Activated T-helper 1 cell treated with Interleukin-2 at 50 U/mL for 16 hours (primary cell): ENCODE data around the gene RUNX3.
A peak's percentile ranks its signal among the peaks of the same experiment; 100 is the strongest.
"Not testable (repeated sequence)": the region's sequence is repeated elsewhere in the genome, so short reads cannot be mapped to it uniquely, and the experiment has no call there.

Experiments used
- DNase-seq: peaks from one replicate; pipeline ENCODE4 v3.0.0-alpha.2; 2020; ENCODE audit warnings: low read depth

The RUNX3 gene

DNA sequence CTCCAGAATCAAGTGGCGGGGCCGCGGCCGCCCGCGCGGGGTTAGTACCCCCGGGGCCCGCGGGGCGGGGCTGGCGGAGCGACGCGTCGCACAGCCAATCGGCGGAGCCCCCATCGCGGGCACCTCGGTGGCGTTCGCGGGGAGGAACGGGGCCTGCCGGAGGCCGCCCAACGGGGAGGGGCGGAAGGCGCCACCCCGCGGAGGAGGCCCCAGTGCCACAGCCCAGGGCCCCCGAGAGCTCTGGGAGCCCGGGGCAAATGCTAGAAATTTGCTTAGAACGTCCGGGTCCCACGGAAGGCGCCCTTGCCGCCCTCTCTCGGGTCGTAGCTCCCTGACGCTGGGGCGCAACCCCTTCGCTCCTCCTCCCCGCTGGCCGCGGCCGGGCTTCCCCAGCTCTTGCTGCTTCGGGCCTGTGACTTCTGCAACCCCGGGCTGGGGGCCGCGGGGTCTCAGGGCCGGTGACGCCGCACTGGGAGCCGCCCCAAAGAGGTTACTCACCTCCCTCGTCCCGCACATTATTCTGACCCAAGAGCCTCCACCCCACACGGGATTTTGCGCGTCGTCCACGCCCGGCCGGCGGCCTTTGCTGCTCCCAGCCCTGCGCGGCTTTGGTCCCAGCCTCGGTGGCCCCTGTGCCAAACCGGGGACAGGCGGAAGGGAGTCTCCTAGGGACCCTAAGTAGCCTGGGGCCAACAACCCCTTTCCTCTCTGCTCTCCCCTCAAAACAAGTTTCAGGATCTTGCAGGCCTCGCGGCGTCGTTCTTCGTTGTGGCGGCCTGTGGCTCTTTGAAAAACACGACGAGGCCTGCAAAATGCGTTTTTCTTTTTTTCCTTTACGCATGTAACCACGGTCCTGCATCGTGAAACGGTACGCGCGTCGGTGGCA lies at the start of gene RUNX3:
Gene RUNX3, minus strand, starts transcription at position 17 of the 886 bp plus-strand sequence. CDS start 408 bp downstream, outside the sequence.
- peak; percentile 93 for DNase-seq

DNA sequence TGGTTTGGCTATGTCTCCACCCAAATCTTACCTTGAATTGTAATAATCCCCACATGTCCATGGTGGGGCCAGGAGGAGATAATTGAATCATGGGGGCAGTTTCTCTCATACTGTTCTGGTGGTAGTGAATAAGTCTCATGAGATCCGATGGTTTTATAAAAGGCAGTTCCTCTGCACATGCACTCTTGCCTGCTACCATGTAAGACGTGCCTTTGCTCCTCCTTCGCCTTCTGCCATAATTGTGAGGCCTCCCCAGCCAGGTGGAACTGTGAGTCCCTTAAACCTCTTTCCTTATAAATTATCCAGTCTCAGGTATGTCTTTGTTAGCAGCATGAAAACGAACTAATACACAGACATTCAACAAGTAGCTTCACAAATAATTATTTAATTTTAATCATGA lies 49.2 kb upstream of the RUNX3 start:
- DNase-seq: not testable (repeated sequence)

DNA sequence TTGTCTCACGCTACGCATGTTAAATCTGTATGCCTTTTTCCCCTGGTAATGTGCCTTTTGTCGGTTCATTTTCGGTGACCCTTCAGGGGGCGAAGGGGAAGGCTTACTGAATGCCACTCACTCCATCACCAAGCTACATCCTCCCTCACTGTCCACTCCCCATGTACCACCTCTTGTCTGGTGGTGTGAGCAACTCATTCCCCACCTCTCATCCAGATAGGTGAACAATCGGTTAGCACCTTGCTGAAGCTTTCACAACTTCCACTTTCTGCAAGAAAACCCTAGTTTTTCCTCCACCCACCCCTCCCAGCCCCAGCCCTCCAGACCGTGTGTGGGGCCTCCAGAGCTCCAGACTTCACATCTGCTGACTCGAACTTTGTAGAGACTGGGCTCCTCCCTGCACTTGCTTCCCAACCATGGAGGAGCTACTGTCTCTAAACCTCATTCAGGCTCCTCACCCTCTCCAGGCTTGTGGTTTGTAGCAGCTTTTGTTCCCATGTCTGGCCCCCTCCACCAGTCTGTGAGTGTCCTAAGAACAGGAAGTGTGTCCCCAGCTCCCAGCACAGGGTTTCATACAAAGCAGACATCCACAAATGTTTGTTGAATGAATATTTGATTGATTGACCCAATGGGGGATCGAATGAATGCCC lies 48.4 kb upstream of the RUNX3 start:
- DNase-seq: no peak

DNA sequence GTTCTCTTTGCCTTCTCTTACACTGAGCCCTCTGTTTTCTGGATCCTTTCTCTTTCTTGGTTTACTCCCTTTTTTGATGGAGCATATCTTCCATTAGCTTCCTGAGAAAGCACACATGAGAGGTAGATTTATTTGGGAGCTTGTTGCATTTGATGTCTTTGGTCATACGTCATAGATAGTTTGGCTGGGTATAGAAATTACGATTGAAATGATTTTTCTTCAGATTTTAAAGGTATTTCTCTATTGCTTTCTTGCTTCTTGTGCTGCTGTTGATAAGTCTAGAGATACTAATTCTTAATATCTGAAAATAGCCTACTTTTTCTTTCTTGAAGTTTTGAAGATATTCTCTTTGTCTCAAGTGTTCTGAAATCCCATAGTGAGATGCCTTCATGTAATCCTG lies 45.3 kb upstream of the RUNX3 start:
- DNase-seq: no peak

- DNase-seq: no peak
Measured at GRCh38 chr1:24973315-24973714, 43.2 kb upstream of the RUNX3 start.

- DNase-seq: no peak
Measured at GRCh38 chr1:24972915-24973242, 42.8 kb upstream of the RUNX3 start.

DNA sequence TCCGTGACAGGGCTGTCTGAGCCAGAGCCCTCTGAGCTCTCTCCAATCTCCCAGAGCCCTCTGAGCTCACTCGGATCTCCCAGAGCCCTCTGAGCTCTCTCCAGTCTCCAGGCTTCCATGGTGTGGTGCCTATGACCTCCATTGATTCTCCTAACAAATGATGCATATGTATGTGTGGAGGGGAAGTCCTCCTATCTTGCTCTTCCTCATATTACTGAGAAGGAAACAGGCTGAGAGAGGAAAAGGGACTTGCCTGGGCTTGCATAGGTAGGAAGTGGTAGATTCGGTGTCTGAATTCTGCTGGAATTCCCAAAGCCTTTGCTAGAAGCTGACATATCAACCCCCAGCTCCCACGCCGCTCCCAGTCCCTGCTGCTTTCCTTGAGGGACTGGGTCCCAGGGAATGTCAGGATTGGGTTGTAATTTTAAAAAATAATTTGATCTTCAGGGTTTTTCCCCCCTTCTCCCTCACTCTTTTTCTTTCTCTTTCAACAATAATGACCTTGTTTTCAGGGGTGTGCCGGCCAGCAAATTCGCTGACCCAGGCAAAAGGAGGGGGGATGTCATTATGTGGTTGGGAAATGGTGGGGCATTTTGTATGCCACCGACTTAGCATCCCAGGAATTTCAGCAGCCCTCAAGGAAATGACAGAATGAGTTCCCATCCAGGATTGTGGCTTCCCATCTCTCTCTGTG lies 42.3 kb upstream of the RUNX3 start:
- no peak for DNase-seq

GRCh38 chr1:24970926-24971875 lies 41.1 kb upstream of the RUNX3 start:
- DNase-seq: no peak

DNA sequence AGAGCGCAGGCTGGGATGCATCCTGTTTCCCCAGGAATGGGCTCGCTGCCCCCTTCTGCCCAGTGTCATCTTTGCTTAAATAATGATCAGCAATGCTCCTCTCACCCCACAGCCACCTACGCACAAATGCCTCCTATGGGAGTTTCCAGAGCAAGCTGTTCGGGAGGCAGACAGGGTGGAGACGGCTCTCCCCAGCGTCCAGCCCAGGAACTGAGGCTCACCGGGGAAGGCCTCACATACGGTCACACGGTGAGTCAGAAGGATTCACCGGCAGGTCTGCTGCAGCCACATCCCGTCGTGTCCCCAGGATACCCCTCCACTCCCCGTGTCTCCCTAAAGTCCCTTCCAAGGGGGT lies 40.3 kb upstream of the RUNX3 start:
- DNase-seq: no peak

GRCh38 chr1:24969596-24970398 lies 39.7 kb upstream of the RUNX3 start:
- DNase-seq: no peak

- DNase-seq: no peak
Measured at GRCh38 chr1:24968941-24969585, 39.0 kb upstream of the RUNX3 start.

DNA sequence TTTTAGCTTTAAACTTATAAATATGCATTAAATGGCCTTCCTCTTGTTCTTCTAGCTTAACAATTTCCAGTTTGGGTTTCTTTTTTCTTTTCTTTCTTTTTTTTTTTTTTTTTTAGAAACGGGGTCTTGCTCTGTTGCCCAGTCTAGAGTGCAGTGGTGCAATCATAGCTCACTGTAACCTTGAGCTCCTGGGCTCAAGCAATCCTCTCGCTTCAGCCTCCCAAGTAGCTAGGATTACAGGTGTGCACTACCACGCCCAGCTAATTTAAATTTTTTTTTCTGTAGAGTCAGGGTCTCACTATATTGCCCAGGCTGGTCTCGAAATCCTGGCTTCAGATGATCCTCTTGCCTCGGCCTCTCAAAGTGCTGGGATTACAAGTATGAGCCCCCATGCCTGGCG lies 37.9 kb upstream of the RUNX3 start:
- DNase-seq: no peak

GRCh38 chr1:24967555-24967954 lies 37.5 kb upstream of the RUNX3 start:
- DNase-seq: no peak

DNA sequence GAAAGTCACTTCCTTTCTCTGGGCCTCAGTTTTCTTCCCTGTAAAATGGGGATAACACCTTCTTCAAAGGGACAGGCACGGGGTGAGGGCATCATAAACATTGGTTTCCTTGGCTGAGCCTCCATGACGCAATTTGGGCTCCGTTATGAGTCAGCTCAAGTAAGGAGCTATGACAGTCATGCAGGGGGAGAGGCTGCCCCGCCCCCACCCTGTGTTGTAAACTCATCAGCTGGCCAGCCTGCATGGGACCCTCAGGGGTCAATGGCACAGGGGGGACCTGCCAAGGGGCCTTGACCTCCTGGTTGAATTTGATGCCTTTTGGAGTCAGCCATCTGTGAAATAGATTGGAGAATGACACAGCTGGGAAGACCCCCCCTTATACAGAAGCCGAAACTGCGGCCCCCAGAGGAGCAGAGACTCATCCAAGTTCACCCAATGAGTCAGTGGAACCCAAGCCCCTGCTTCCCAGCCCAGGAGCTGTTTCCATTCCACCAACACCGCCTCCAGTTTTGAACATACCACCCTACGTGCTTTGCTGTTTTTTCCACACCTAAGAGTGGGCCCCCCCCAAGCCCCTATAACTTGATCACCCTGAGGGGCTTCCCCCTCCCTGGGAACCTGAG lies 36.8 kb upstream of the RUNX3 start:
- DNase-seq: no peak

DNA sequence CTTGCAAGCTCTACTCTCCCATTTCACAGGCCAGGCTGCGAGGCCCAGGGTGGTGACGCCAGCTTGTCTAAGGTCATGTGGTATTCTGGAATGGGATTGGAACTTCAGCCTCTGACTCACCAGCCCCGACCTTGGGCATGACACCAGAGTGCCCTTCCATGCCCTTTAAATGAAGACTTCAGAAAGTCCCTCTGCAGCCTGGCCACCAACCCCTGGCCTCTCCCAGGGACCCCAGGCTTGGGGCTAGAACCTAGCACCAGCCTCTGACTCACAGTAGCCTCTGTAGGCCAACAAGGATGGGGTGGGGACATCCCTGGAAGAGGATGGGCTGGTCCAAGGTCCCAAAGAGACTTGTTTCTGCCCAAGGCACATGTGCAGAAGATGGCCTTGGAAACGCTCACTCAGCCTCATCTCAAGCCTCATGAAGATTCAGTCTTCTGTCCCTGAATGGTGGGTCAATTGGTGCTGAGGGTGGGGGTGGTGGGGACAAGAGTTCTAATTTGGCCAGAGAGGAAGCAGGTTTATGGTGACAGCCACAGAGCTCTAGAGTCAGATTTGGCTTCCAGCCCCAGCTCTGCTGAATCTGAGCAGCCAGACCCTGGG lies 36.1 kb upstream of the RUNX3 start:
- no peak for DNase-seq

GRCh38 chr1:24965571-24965930 lies 35.5 kb upstream of the RUNX3 start:
- no peak for DNase-seq

- DNase-seq: peak; percentile 78
Measured at GRCh38 chr1:24964811-24965570, 34.9 kb upstream of the RUNX3 start.

GRCh38 chr1:24963943-24964693 lies 34.0 kb upstream of the RUNX3 start:
- DNase-seq: no peak
